GM23338 (cell line): Measurements from ENCODE around the gene NFATC2IP.

ENCODE experiments used
- CTCF ChIP-seq, 2 experiments: fragments of 200-600 bp in 1 of 2; sonication (generic) in 1 of 2; conservative IDR thresholded peaks; 2 replicates each; pipeline versions ENCODE4 v1.5.1 to v1.6.1; 2016 to 2017; ENCODE audit warnings: antibody characterized with exemption in 2 of 2, low read depth in 2 of 2, mild to moderate bottlenecking in 2 of 2, moderate library complexity in 1 of 2
- EZH2 ChIP-seq: fragments of 200-600 bp; sonication (generic); IDR thresholded peaks from one replicate; pipeline ENCODE4 v1.8.0; 2017; ENCODE audit warnings: antibody characterized with exemption, mild to moderate bottlenecking, low read depth; ENCODE audit not compliant: unreplicated experiment
- POLR2AphosphoS5 ChIP-seq: IDR thresholded peaks from 2 replicates; pipeline ENCODE4 v1.6.1; 2016; ENCODE audit warnings: antibody characterized with exemption, low read depth

GRCh38 chr16:28946681-28947080 is 4.1 kb upstream of the NFATC2IP start:
- TF ChIP-seq CTCF (conservative IDR thresholded peaks at IDR 0.05; ENCODE audit: low read depth in 2 of 2) (no peak), EZH2 (no peak), POLR2AphosphoS5 (no peak)
